H7 (cell line): Measurements from ENCODE around the gene NUCB2. TPM values are rescaled to one million over a fixed set of nuclear protein-coding genes. Genes with fewer than 3 reads are reported as not detected.

Experiments used
- DNase-seq: peaks from one replicate; pipeline ENCODE4 v3.0.0; 2012
- H3K27me3 ChIP-seq: 2 replicates; pipeline ENCODE4 v1.6.0; 2011; ENCODE audit warnings: mild to moderate bottlenecking, low read length; ENCODE audit not compliant: control insufficient read depth, insufficient read depth
- H3K36me3 ChIP-seq: replicated peaks from 2 replicates; pipeline ENCODE4 v1.5.1; 2011; ENCODE audit warnings: low read length; ENCODE audit not compliant: control insufficient read depth, insufficient read depth
- H3K4me3 ChIP-seq: 2 replicates; pipeline ENCODE4 v1.5.1; 2011; ENCODE audit warnings: low read depth, mild to moderate bottlenecking, control low read depth, low read length, moderate library complexity; ENCODE audit not compliant: insufficient read depth
- total RNA-seq: library from RNA; depleted of rRNA; stranded (reverse); fragments of >200 nt; shearing (Covaris generic); gene quantifications from 2 replicates; pipeline ENCODE4 v1.2.3, GENCODE V29; 2014

The NUCB2 gene
- total RNA-seq, 1 experiment from 2014 or later, result 4.1 TPM

DNA sequence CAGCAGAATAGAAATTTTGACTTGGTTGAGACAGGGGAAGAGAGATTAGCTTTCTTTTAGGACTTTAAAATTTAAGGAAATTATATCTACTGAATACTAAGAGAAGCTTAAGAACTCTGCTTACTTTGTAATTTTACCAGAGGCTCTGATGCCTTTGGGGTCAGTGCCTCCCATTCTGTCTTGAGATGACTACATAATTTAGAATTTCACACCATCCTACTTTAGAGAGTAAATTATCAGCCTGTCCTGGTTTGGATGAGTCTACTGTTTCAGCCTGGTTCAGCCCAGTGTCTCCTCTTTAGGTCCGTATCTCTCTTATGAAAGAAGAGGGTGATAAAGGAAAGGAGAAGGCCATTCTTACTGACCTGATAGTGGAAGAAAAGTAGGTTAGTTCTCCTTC, 9.8 kb downstream of the NUCB2 start:
- no peaks in the 10 kb centered on the region for H3K36me3 ChIP-seq
- no peak overlapping the region for H3K4me3 ChIP-seq
- no peak for DNase-seq
- no peaks in the 10 kb centered on the region for H3K27me3 ChIP-seq

- Histone ChIP-seq H3K36me3 (no peaks in the 10 kb centered on the region), H3K27me3 (no peaks in the 10 kb centered on the region), H3K4me3 (no peak overlapping the region)
- no peak for DNase-seq
Observed at GRCh38 chr11:17287058-17287457, 10.5 kb downstream of the NUCB2 start.

DNA sequence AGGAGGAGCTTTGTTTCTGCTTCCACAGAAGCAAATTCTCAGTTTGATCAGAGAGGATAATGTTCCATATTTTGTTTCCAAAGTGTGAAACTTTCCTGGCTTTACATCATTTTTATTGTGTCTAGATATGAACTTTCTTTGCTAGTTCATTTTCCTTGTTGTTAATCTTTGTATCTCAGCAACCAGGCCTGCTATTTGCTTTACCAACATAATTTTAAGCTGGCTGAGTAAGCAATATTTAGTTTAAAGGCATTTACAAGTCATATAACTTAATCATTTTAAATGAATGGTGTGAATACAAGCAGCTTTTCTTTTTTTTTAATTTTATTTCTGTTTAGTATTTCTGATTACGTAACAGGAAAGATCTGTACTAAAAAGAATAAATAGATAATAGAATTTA, 15.2 kb downstream of the NUCB2 start:
- DNase-seq, result no peak
- Histone ChIP-seq H3K36me3 (no peaks in the 10 kb centered on the region), H3K27me3 (no peaks in the 10 kb centered on the region), H3K4me3 (no peak overlapping the region)

DNA sequence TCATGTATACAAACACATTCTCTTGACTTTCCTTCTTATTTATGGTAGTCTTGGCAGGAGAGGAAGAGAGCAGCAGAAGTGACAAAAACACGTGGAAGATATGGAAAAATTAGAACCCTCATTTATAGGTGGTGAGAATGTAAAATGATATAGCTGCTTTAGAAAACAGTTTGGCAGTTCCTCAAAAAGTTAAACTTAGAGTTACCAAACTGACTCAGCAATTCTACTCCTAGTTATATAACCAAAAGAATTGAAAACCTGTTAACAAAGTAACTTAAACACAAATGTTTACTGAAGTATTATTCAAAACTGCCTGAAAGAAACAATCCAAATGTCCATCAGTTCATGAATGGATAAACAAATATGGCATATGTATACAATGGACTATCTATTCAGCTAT, 16.8 kb downstream of the NUCB2 start:
- no peaks in the 10 kb centered on the region for H3K27me3 ChIP-seq
- H3K36me3 ChIP-seq, result no peaks in the 10 kb centered on the region
- H3K4me3 ChIP-seq, result no peak overlapping the region
- no peak for DNase-seq

DNA sequence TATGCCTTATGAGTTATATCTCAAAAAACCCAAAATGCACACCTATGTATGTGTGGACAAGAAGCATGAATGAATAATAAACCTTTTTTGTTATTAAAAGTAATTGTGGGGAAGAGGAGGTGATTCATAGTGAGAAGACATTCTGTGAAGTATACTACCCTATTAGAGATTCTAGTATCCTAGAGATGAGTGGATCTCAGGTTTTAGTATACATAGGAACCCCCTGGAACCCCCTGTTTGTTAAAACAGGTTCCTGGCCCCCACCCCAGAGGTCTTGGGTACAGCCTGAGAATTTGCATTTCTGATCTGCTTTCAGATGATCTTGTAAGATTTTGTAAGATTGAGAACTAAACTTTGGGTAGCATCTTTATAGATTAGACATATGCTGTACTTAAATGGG, 17.5 kb downstream of the NUCB2 start:
- no peak for DNase-seq

DNA sequence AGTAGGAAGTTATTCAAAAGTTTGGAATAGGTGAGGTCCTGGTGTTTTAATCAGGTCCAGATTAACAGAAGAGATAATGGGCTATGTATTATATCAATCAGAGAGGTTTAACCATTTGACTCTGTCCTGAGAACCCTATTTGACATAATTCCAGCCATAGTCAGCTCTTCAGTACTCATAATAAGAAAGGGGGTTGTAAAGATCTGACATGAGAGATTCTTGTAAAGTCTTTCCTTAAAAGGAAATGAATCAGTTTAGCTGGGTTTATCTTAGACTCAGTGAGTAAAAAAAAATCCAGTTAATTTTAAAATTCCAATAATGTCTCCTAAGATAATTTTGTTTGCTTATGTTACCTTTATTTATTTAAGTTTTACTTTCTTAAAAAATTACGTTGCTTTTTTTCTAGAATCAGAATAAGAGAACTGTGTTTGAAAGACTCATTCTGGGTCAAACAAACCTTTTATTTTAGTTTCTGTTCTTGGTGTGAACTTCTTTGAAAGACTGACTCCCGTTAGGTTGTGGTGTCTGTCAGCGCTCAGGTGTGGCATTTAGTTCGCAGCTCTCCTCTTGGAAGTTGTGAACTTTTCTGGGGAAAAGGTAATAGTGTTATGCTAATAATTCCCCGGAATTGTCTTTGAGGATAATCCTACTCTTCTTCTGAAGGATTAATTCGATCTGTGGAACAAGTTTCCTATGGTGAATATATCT, 20.5 kb downstream of the NUCB2 start:
- no peak for DNase-seq
- Histone ChIP-seq H3K4me3 (no peak overlapping the region), H3K36me3 (no peaks in the 10 kb centered on the region), H3K27me3 (no peaks in the 10 kb centered on the region)

More for the DNA sequence above, 17.5 kb downstream of the NUCB2 start:
- Histone ChIP-seq H3K4me3 (no peak overlapping the region), H3K27me3 (no peaks in the 10 kb centered on the region), H3K36me3 (no peaks in the 10 kb centered on the region)

- Histone ChIP-seq H3K36me3 (no peaks in the 10 kb centered on the region), H3K4me3 (no peak overlapping the region), H3K27me3 (no peaks in the 10 kb centered on the region)
- DNase-seq, result no peak
Observed at GRCh38 chr11:17298302-17298701, 21.8 kb downstream of the NUCB2 start.

- Histone ChIP-seq H3K4me3 (no peak overlapping the region), H3K27me3 (no peaks in the 10 kb centered on the region), H3K36me3 (no peaks in the 10 kb centered on the region)
- no peak for DNase-seq
Observed at GRCh38 chr11:17300372-17300771, 23.8 kb downstream of the NUCB2 start.

DNA sequence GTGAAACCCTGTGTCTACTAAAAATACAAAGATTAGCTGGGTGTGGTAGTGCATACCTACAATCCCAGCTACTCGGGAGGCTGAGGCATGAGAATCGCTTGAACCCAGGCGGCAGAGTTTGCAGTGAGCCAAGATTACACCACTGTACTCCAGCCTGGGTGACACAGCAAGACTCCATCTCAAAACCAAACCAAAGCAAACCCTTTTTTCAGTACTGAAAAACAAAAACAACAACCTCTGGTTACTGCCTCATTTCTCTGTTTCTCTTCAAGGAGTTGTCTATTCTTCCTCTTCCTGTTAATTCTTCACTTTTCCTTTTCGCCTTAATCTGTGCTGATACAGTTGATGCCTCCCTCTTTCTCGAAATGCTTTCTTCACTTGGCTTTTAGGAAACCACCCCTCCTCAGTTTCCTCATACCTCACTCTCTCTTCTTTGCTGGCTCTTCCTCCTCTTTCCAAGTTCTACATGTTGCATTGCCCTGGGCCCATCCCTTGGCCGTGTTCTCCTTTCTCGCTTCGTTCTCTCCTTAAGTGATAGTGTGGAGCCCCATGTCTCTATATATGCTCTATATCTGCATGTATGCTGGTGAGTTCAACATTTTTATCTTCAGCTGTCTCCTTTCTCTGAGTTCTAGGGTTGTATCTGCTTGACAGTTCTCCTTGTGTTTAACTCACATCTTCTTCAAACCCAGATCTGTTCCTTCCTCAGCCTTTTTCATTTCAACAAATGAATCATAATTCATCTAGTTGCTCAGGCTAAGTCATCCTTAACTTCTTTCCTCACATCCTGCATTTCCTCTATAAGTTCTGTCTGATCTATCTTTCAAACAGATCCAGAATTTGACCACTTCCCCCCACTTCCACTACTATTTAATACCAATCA, 37.1 kb downstream of the NUCB2 start:
- no peaks in the 10 kb centered on the region for H3K27me3 ChIP-seq
- H3K36me3 ChIP-seq, result no peaks in the 10 kb centered on the region
- H3K4me3 ChIP-seq, result no peak overlapping the region
- DNase-seq, result no peak

DNA sequence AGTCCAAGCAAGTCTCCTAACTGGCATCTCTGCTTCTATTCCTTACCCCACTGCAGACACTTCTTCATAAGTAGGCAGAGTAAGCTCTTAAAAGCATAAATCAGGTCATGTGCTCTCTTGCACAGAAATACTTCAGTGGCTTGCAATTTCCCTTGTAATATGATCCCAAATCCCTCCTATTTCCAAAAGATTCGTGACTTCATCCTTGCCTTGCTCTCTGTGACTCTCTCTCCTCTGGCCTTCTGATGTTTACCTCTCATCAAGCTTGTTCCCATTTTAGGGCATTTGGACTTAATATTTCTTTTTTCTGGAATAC, 37.7 kb downstream of the NUCB2 start:
- Histone ChIP-seq H3K27me3 (no peaks in the 10 kb centered on the region), H3K36me3 (no peaks in the 10 kb centered on the region), H3K4me3 (no peak overlapping the region)
- no peak for DNase-seq

GRCh38 chr11:17314904-17315426, 38.4 kb downstream of the NUCB2 start:
- Histone ChIP-seq H3K27me3 (no peaks in the 10 kb centered on the region), H3K36me3 (no peaks in the 10 kb centered on the region), H3K4me3 (no peak overlapping the region)
- no peak for DNase-seq

DNA sequence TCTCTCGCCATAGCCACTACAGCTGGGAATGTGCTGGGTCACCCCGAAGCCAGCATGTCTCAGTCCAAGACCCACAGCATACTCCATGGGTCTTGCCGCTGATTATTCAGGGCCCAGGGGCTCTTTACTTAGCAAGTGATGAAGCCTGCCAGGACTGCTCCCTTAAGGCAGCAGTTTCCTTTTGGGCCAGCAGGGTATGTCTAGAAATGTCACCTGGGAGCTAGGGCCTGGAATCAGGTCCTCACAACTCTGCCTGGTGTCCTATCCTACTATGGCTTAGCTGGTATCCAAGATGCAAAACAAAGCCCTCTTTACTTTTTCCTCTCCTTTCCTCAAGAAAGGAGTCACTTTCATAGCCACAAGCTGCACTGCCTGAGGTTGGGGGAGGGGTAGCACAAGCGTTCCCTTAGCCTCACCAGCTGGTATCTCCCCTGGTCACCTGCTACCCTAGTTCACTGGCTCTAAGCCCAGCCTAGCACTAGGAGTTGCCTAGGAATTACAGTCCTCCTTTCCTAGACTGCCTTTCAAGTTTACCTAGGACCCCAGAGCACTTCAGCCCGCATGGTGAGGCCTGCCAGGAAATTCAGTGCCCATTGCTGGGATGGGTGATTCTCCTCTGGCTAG, 52.4 kb downstream of the NUCB2 start:
- DNase-seq, result no peak
- no peaks in the 10 kb centered on the region for H3K27me3 ChIP-seq
- no peaks in the 10 kb centered on the region for H3K36me3 ChIP-seq

GRCh38 chr11:17331669-17332068, 55.1 kb downstream of the NUCB2 start:
- no peak for DNase-seq
- Histone ChIP-seq H3K27me3 (no peaks in the 10 kb centered on the region), H3K4me3 (no peak overlapping the region), H3K36me3 (no peaks in the 10 kb centered on the region)

More for the DNA sequence above, 52.4 kb downstream of the NUCB2 start:
- H3K4me3 ChIP-seq, result no peak overlapping the region

- no peak for DNase-seq
Observed at GRCh38 chr11:17333799-17334586, 57.5 kb downstream of the NUCB2 start.

More at GRCh38 chr11:17333799-17334586, 57.5 kb downstream of the NUCB2 start:
- Histone ChIP-seq H3K36me3 (no peaks in the 10 kb centered on the region), H3K27me3 (no peaks in the 10 kb centered on the region), H3K4me3 (no peak overlapping the region)
